ENCODE data around the gene ANKLE1.

DNA sequence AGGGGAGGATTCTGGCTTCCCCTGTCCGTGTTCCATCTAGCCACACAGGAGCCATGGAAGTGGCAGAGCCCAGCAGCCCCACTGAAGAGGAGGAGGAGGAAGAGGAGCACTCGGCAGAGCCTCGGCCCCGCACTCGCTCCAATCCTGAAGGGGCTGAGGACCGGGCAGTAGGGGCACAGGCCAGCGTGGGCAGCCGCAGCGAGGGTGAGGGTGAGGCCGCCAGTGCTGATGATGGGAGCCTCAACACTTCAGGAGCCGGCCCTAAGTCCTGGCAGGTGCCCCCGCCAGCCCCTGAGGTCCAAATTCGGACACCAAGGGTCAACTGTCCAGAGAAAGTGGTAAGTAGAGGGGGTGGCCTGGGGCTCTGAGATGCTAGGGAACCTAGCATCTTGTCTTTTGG, 12.9 kb upstream of the ANKLE1 start:
- TF ChIP-seq ZNF121 (CRISPR knock-in tag; IDR thresholded peaks at IDR 0.05) = no peak
- TF ChIP-seq, protein P1, sequence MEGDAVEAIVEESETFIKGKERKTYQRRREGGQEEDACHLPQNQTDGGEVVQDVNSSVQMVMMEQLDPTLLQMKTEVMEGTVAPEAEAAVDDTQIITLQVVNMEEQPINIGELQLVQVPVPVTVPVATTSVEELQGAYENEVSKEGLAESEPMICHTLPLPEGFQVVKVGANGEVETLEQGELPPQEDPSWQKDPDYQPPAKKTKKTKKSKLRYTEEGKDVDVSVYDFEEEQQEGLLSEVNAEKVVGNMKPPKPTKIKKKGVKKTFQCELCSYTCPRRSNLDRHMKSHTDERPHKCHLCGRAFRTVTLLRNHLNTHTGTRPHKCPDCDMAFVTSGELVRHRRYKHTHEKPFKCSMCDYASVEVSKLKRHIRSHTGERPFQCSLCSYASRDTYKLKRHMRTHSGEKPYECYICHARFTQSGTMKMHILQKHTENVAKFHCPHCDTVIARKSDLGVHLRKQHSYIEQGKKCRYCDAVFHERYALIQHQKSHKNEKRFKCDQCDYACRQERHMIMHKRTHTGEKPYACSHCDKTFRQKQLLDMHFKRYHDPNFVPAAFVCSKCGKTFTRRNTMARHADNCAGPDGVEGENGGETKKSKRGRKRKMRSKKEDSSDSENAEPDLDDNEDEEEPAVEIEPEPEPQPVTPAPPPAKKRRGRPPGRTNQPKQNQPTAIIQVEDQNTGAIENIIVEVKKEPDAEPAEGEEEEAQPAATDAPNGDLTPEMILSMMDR (IDR thresholded peaks at IDR 0.05) = no peak
- TF ChIP-seq, protein P2, sequence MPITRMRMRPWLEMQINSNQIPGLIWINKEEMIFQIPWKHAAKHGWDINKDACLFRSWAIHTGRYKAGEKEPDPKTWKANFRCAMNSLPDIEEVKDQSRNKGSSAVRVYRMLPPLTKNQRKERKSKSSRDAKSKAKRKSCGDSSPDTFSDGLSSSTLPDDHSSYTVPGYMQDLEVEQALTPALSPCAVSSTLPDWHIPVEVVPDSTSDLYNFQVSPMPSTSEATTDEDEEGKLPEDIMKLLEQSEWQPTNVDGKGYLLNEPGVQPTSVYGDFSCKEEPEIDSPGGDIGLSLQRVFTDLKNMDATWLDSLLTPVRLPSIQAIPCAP (CRISPR knock-in tag; IDR thresholded peaks at IDR 0.05) = no peak

Data from WTC11 (cell line).